ENCODE measurements around the gene BCAS3. TPM values are rescaled to one million over a fixed set of nuclear protein-coding genes. Genes with fewer than 3 reads are reported as not detected.

Gene BCAS3
- total and polyA plus RNA-seq, 4 experiments from 2014 or later = 27.0 to 45.2 (median 41.2) TPM

DNA sequence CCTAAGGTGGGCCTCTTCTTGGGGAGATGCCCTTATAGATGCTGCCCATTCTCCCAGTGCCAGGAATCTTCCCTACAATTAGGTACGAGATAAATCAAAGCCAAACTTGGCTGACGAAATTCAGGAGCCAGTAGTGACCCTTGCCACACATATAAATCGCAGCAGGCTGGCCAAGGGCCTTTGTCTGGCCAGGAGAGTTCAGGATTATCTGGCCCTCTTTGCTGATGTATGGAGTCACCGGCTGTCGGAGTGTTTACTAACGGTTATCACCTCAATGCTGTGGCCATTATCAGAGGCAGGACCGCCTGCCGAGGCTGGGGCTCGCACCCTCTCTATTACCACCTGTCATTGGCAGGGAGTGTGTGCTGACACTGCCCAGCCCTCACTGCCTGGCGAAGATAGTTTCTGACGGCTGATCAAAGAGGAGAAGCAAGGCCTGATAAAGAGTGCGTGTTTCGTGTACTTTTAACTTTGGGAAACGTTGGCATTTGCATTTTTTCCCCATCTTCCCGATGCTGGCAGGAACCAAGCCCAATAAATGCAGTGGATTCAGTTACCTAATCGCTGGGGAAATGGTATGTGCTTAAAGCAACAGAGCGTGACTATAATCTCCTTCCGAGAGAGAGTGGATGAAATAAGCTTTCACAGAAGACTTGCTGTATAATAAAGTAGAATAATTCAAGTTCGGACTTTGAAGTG, 689.2 kb downstream of the BCAS3 start:
- DNase-seq = no peak
- intact Hi-C loops (cut with micrococcal nuclease) = no loop called here

DNA sequence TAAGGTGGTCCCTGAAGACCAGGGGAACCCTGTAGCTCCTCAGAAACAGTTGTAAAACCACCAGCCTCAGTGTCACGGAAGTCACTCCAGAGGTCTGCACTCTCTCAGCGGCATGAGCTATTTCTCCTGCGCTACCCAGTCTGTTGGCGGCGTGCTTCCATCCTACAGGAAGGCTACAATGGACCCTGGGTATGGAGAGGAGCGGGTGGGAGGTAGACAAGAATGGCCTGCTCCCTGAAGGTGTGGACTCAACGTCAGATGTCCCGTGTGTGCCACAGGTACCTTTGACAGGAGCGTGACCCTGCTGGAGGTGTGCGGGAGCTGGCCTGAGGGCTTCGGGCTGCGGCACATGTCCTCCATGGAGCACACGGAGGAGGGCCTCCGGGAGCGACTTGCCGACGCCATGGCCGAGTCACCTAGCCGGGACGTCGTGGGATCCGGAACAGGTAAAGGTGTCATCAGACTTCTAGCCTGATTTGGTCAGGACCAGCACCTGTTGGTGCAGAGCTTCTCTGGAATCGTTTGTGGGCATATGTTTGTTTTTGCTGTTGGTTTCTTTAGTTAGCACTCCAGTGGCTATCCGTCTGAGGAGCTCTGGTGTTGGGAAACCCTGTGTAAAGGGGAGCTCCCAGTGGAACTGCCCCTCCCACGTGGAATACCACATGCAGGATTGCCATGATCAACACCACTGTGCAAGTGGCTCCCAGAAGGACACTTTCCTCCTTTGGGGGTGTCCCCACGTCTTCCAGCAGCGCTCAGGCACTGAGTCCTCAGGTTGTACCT, 690.6 kb downstream of the BCAS3 start:
- Mint-ChIP-seq H3K27ac (no peak overlapping the region), H3K27me3 (no peaks in the 10 kb centered on the region), H3K4me1 (no peaks in the 10 kb centered on the region), H3K4me3 (no peak overlapping the region), H3K9me3 (no peaks in the 10 kb centered on the region), H3K36me3 (peaks cover 5 to 7% of the 10 kb centered on the region in 2 donors)
- Histone ChIP-seq H3K27ac (ENCODE audit: low read depth, low read length) (no peak overlapping the region), H3K36me3 (ENCODE audit: insufficient read depth, low read length) (no peaks in the 10 kb centered on the region), H3K4me1 (ENCODE audit: insufficient read depth, low read length) (no peaks in the 10 kb centered on the region), H3K9me3 (ENCODE audit: control insufficient read depth in 1 of 2, low read length in 2 of 2) (no peaks in the 10 kb centered on the region), H3K27me3 (ENCODE audit: insufficient read depth, low read length) (no peaks in the 10 kb centered on the region), H3K4me3 (ENCODE audit: low read length in 2 of 2) (no peak overlapping the region)
- CTCF ChIA-PET (ENCODE audit: partially characterized antibody) = interaction anchor here (0.6 to 0.9 kb wide), 3 partner anchors 10 to 648 kb away, joined by 3 to 4 read pairs (median 3); no protein-coding TSS in a partner anchor
- intact Hi-C loops (cut with micrococcal nuclease) = no loop called here
- no peak for DNase-seq
- POLR2A ChIA-PET (ENCODE audit: partially characterized antibody) = no interaction called here

More for the DNA sequence above, 689.2 kb downstream of the BCAS3 start:
- no peak overlapping the region for H3K4me3 ChIP-seq (ENCODE audit: low read length in 2 of 2)
- Mint-ChIP-seq H3K9me3 (no peaks in the 10 kb centered on the region), H3K4me3 (no peak overlapping the region), H3K27me3 (no peaks in the 10 kb centered on the region), H3K36me3 (peaks cover 5 to 7% of the 10 kb centered on the region in 2 donors), H3K4me1 (no peaks in the 10 kb centered on the region), H3K27ac (peak overlapping the region in 1 of 7 donors; percentile 13)
- no peaks in the 10 kb centered on the region for H3K36me3 ChIP-seq (ENCODE audit: insufficient read depth, low read length)
- no peaks in the 10 kb centered on the region for H3K27me3 ChIP-seq (ENCODE audit: insufficient read depth, low read length)
- no peak overlapping the region for H3K27ac ChIP-seq (ENCODE audit: low read depth, low read length)
- ChIA-PET CTCF (ENCODE audit: partially characterized antibody) (interaction anchor here (0.9 kb wide), 2 partner anchors 8 to 646 kb away, joined by 3 to 4 read pairs; no protein-coding TSS in a partner anchor), POLR2A (ENCODE audit: partially characterized antibody) (no interaction called here)
- H3K4me1 ChIP-seq (ENCODE audit: insufficient read depth, low read length) = no peaks in the 10 kb centered on the region
- no peaks in the 10 kb centered on the region for H3K9me3 ChIP-seq (ENCODE audit: control insufficient read depth in 1 of 2, low read length in 2 of 2)

DNA sequence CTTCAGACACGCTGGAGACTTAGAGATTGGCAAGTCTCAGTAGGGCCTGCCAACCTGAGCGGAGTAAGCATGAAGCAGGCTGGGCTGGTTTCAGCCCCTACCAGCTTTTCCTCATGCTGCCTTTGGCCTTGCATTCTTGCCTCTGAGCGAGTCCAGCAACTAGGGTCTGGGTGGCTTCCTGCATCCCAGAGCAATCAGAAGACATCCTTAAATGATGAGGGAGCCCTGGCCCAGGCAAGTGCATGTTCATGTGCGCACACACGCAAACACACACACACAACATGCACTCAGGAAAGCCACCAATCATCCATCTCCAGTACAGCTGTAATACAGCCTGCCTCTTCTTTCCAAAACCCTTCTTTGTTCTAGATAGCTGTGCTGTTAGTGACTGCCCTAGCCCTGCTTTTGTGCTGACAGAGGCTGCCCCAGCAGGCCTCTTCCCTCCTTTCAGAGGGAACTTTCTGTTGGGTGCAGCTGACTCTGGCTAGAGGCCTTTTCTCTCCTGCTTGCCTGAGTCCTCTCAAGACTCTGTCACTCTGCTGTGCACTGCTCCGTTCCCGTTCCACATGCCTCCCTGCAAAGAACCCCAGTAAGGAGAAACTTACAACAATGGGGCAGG, 691.3 kb downstream of the BCAS3 start:
- Mint-ChIP-seq H3K9me3 (no peaks in the 10 kb centered on the region), H3K27ac (peak overlapping the region in 2 of 7 donors; percentile 22 to 68), H3K4me3 (no peak overlapping the region), H3K4me1 (no peaks in the 10 kb centered on the region), H3K36me3 (peaks cover 5 to 7% of the 10 kb centered on the region in 2 donors), H3K27me3 (no peaks in the 10 kb centered on the region)
- no peaks in the 10 kb centered on the region for H3K36me3 ChIP-seq (ENCODE audit: insufficient read depth, low read length)
- no peak for DNase-seq
- H3K9me3 ChIP-seq (ENCODE audit: control insufficient read depth in 1 of 2, low read length in 2 of 2) = no peaks in the 10 kb centered on the region
- H3K4me3 ChIP-seq (ENCODE audit: low read length in 2 of 2) = no peak overlapping the region
- H3K27ac ChIP-seq (ENCODE audit: low read depth, low read length) = no peak overlapping the region
- intact Hi-C loops (cut with micrococcal nuclease) = no loop called here
- no peaks in the 10 kb centered on the region for H3K27me3 ChIP-seq (ENCODE audit: insufficient read depth, low read length)
- ChIA-PET CTCF (ENCODE audit: partially characterized antibody) (no interaction called here), POLR2A (ENCODE audit: partially characterized antibody) (no interaction called here)
- H3K4me1 ChIP-seq (ENCODE audit: insufficient read depth, low read length) = no peaks in the 10 kb centered on the region

DNA sequence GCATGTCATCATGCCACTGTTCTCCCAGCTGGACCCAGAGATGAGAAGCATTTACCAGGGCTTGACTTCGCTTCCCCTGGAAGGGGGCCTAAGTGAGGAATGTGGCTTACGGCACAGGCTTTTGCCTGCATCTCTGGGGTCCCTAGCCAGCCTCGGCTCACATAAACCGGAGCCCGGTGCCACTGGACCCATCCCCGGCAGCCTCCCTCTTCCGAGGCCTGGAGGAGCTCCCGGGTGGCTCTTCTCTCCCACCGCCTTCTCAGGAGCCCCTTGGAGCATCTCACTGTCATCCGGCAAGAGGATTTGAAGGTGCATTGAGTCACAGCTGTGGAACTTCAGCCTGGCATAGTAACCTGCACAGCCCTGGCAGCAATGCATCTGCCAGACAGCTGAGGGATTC, 692.1 kb downstream of the BCAS3 start:
- POLR2A ChIA-PET (ENCODE audit: partially characterized antibody) = no interaction called here
- Mint-ChIP-seq H3K4me1 (no peaks in the 10 kb centered on the region), H3K4me3 (no peak overlapping the region), H3K36me3 (peaks cover 5 to 7% of the 10 kb centered on the region in 2 donors), H3K27me3 (no peaks in the 10 kb centered on the region), H3K27ac (no peak overlapping the region), H3K9me3 (no peaks in the 10 kb centered on the region)
- Histone ChIP-seq H3K4me1 (ENCODE audit: insufficient read depth, low read length) (no peaks in the 10 kb centered on the region), H3K27ac (ENCODE audit: low read depth, low read length) (no peak overlapping the region), H3K36me3 (ENCODE audit: insufficient read depth, low read length) (no peaks in the 10 kb centered on the region), H3K9me3 (ENCODE audit: control insufficient read depth in 1 of 2, low read length in 2 of 2) (no peaks in the 10 kb centered on the region), H3K4me3 (ENCODE audit: low read length in 2 of 2) (no peak overlapping the region), H3K27me3 (ENCODE audit: insufficient read depth, low read length) (no peaks in the 10 kb centered on the region)
- CTCF ChIA-PET (ENCODE audit: partially characterized antibody) = no interaction called here
- intact Hi-C loops (cut with micrococcal nuclease) = no loop called here
- DNase-seq = no peak

DNA sequence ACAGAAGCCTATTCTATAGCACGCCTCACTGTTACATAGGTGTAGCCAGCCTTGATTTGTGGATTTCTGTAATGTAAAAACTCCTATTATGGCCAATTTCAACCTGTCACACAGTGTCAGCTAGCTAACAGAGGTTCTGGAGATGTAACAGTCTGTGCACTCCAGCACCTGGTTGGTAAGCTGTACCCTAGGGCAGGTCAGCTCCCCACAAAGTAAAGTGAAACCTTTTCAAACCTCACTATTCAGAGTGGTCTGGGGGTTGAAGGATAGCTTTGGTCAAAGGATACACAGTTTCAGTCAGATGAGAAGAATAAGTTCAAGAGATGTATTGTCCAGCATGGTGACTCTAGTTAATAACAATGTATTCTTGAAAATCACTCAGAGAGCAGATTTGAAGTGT, 693.5 kb downstream of the BCAS3 start:
- Mint-ChIP-seq H3K9me3 (no peaks in the 10 kb centered on the region), H3K36me3 (peaks cover 5 to 7% of the 10 kb centered on the region in 2 donors), H3K4me3 (no peak overlapping the region), H3K4me1 (no peaks in the 10 kb centered on the region), H3K27me3 (no peaks in the 10 kb centered on the region), H3K27ac (no peak overlapping the region)
- Histone ChIP-seq H3K9me3 (ENCODE audit: control insufficient read depth in 1 of 2, low read length in 2 of 2) (no peaks in the 10 kb centered on the region), H3K4me1 (ENCODE audit: insufficient read depth, low read length) (no peaks in the 10 kb centered on the region), H3K27ac (ENCODE audit: low read depth, low read length) (no peak overlapping the region), H3K36me3 (ENCODE audit: insufficient read depth, low read length) (no peaks in the 10 kb centered on the region), H3K4me3 (ENCODE audit: low read length in 2 of 2) (no peak overlapping the region), H3K27me3 (ENCODE audit: insufficient read depth, low read length) (no peaks in the 10 kb centered on the region)
- DNase-seq = no peak
- ChIA-PET POLR2A (ENCODE audit: partially characterized antibody) (no interaction called here), CTCF (ENCODE audit: partially characterized antibody) (no interaction called here)
- intact Hi-C loops (cut with micrococcal nuclease) = no loop called here

DNA sequence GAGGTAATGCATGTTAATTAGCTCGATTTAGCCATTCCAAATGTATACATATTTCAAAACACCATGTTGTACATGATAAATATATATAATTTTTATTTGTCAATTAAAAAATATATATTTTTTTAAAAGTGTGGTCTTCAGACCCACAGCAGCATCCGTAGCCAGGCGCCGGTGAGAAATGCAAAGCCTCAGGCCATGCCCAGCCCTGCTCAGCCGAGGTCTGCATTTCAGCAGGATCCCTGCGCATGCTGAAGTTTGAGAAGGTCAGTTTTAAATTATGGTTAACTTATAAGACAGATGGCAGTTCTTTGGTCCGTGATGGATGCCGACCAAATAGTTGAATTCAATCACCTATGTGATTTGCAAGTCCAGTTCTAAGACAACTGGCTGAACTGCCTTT, 694.0 kb downstream of the BCAS3 start:
- Histone ChIP-seq H3K9me3 (ENCODE audit: control insufficient read depth in 1 of 2, low read length in 2 of 2) (no peaks in the 10 kb centered on the region), H3K27ac (ENCODE audit: low read depth, low read length) (no peak overlapping the region), H3K4me3 (ENCODE audit: low read length in 2 of 2) (no peak overlapping the region), H3K27me3 (ENCODE audit: insufficient read depth, low read length) (no peaks in the 10 kb centered on the region), H3K4me1 (ENCODE audit: insufficient read depth, low read length) (no peaks in the 10 kb centered on the region), H3K36me3 (ENCODE audit: insufficient read depth, low read length) (no peaks in the 10 kb centered on the region)
- no peaks in the 10 kb centered on the region for H3K9me3 Mint-ChIP-seq
- H3K27me3 Mint-ChIP-seq = no peaks in the 10 kb centered on the region
- no peak for DNase-seq
- H3K27ac Mint-ChIP-seq = no peak overlapping the region
- POLR2A ChIA-PET (ENCODE audit: partially characterized antibody) = no interaction called here
- intact Hi-C loops (cut with micrococcal nuclease) = no loop called here
- H3K36me3 Mint-ChIP-seq = peaks cover 5 to 11% of the 10 kb centered on the region in 2 donors
- H3K4me3 Mint-ChIP-seq = no peak overlapping the region
- CTCF ChIA-PET (ENCODE audit: partially characterized antibody) = no interaction called here
- H3K4me1 Mint-ChIP-seq = no peaks in the 10 kb centered on the region

DNA sequence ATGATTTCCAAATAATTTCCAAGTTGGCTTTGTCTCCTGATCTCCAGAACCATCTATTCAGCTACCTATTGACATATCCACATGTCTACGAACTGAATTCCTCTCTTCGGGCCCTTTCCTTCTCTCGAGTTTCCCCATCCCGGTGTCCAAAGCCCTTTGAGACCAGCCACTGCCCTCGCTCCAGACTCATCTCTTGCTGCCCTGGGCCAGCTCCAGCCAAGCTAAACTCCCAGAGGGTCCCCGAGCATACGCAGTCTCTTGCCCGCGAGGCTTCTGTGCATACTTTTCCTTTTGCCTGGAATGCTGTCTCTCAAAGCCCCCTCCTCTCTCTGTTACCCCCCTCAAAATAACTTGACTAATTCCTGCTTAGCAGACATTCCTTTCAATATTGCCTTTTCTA, 694.8 kb downstream of the BCAS3 start:
- Histone ChIP-seq H3K4me1 (ENCODE audit: insufficient read depth, low read length) (no peaks in the 10 kb centered on the region), H3K36me3 (ENCODE audit: insufficient read depth, low read length) (no peaks in the 10 kb centered on the region), H3K27ac (ENCODE audit: low read depth, low read length) (no peak overlapping the region), H3K27me3 (ENCODE audit: insufficient read depth, low read length) (no peaks in the 10 kb centered on the region), H3K9me3 (ENCODE audit: control insufficient read depth in 1 of 2, low read length in 2 of 2) (no peaks in the 10 kb centered on the region), H3K4me3 (ENCODE audit: low read length in 2 of 2) (no peak overlapping the region)
- peaks cover 5 to 11% of the 10 kb centered on the region in 2 donors for H3K36me3 Mint-ChIP-seq
- no peak overlapping the region for H3K27ac Mint-ChIP-seq
- POLR2A ChIA-PET (ENCODE audit: partially characterized antibody) = no interaction called here
- H3K4me1 Mint-ChIP-seq = no peaks in the 10 kb centered on the region
- H3K9me3 Mint-ChIP-seq = no peaks in the 10 kb centered on the region
- no peak overlapping the region for H3K4me3 Mint-ChIP-seq
- CTCF ChIA-PET (ENCODE audit: partially characterized antibody) = no interaction called here
- DNase-seq = no peak
- intact Hi-C loops (cut with micrococcal nuclease) = no loop called here
- H3K27me3 Mint-ChIP-seq = no peaks in the 10 kb centered on the region
